Astrocyte of the cerebellum (primary cell): ENCODE data around the gene COL4A2.

ENCODE experiments used
- DNase-seq: peaks from one replicate; pipeline ENCODE4 v3.0.0-alpha.2; 2011; ENCODE audit warnings: low read depth
- H3K4me3 ChIP-seq: 2 replicates; pipeline ENCODE4 v1.5.1; 2011; ENCODE audit warnings: mild to moderate bottlenecking, low read depth, low read length, moderate library complexity
- CTCF ChIP-seq: IDR thresholded peaks from 2 replicates; pipeline ENCODE4 v1.5.1; 2012; ENCODE audit warnings: low read length, low read depth, moderate library complexity, mild to moderate bottlenecking; ENCODE audit errors: missing control alignments
- in situ Hi-C: cut with HindIII; loops from 2 replicates; pipeline ENCODE4 v1.10.0; 2017; ENCODE audit warnings: low sequenced_read_pairs

Gene COL4A2

GRCh38 chr13:110349239-110349638 lies 42.2 kb downstream of the COL4A2 start:
- TF ChIP-seq CTCF, result no peak
- H3K4me3 ChIP-seq, result no peak overlapping the region
- in situ Hi-C loops, result no loop called here
- DNase-seq, result no peak

- no peak for DNase-seq
- no peak overlapping the region for H3K4me3 ChIP-seq
- no peak for TF ChIP-seq CTCF
- in situ Hi-C loops, result no loop called here
Observed at GRCh38 chr13:110350049-110350448, 43.0 kb downstream of the COL4A2 start.

- TF ChIP-seq CTCF, result no peak
- no peak for DNase-seq
- in situ Hi-C loops, result no loop called here
- no peak overlapping the region for H3K4me3 ChIP-seq
Observed at GRCh38 chr13:110350509-110350908, 43.4 kb downstream of the COL4A2 start.

- H3K4me3 ChIP-seq, result no peak overlapping the region
- no peak for TF ChIP-seq CTCF
- DNase-seq, result no peak
- in situ Hi-C loops, result no loop called here
Observed at GRCh38 chr13:110351636-110352420, 44.7 kb downstream of the COL4A2 start.

- TF ChIP-seq CTCF, result no peak
- DNase-seq, result no peak
- in situ Hi-C loops, result no loop called here
- H3K4me3 ChIP-seq, result no peak overlapping the region
Observed at GRCh38 chr13:110352735-110353134, 45.7 kb downstream of the COL4A2 start.

GRCh38 chr13:110353339-110353977 lies 46.4 kb downstream of the COL4A2 start:
- no peak for DNase-seq
- in situ Hi-C loops, result no loop called here

More at GRCh38 chr13:110353339-110353977, 46.4 kb downstream of the COL4A2 start:
- no peak overlapping the region for H3K4me3 ChIP-seq
- TF ChIP-seq CTCF, result no peak
